Measurements from ENCODE around the gene NAA50.
A peak's percentile ranks its signal among the peaks of the same experiment; 100 is the strongest.

NAA50 gene

DNA sequence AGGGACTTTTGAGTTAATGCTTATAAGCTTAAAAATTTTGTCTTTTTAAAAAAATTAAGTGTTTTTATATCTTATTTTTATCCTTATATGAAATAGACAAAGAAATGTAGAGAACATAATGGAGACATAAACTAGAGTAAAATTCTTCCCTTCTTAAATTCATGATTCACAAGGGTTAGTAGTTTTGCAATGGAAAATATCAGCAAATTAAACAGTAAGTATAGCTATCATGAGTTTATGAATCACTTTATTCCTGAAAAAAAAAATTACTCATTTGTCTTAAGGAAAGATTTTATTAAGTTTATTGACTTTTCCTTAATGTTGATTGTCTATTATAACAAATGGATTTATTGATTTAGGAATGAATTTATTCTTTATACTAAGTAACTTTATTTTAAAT is 5.1 kb upstream of the NAA50 start:
- Mint-ChIP-seq H3K4me1 (peaks cover 36% of the 10 kb centered on the region), H3K36me3 (peaks cover 13% of the 10 kb centered on the region), H3K27ac (no peak overlapping the region), H3K9me3 (no peaks in the 10 kb centered on the region), H3K4me3 (no peak overlapping the region)
- no peak for ATAC-seq
- no peak for DNase-seq (ENCODE audit: low spot score in 2 of 2)

GRCh38 chr3:113747283-113748046 is 1.4 kb upstream of the NAA50 start:
- DNase-seq (ENCODE audit: low spot score in 2 of 2) (peak; percentile 9 to 65), ATAC-seq (peak; percentile 29)
- peaks cover 50% of the 10 kb centered on the region for H3K36me3 Mint-ChIP-seq
- H3K9me3 Mint-ChIP-seq: no peaks in the 10 kb centered on the region
- H3K4me1 Mint-ChIP-seq: peaks cover 56% of the 10 kb centered on the region
- peak overlapping the region; percentile 100 for H3K27ac Mint-ChIP-seq
- peak overlapping the region; percentile 98 for H3K4me3 Mint-ChIP-seq

DNA sequence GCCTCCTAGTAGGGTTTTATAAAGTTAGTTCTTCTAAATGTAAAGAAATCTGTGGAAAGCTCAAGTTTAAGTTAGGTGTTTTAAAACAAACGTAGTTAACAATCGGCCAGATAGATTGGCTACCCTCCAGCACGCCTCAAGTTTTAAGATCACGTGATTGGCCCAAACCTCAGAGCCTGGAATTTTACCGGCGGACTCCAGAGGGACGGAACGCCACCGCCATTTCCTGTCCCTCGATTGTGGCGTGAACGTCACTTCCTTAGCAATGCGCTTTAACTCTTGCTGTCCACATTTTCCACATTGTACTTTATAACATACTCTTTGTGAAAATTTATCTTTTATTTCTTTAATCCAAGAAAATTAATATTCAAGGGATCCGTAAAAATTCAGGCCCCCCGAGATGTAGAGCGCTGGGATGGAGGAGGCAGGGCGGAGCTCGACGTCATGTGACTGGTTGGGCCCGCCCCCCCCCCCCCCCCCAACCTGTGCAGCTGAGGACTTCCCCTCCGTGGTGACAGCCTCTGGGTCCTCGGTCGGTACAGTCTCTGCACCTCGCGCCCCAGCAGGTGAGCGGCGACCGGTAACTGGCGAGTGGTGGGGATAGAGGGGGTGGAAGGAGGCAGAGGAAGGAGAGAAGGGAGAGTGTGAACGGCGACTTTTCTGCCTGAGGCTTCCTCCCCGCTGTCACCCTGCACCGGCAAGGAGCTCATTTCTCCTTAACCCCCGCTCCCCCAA is 666 bp upstream of the NAA50 start, which contains the start of gene ATP6V1A:
ATP6V1A (plus strand) TSS at position 488 of the 735 bp plus-strand sequence. CDS start 31,719 bp downstream, outside the sequence.
- Mint-ChIP-seq H3K4me3 (peak within 1 kb of the TSS; percentile 98), H3K36me3 (peaks cover 54% of the 10 kb centered on the region), H3K9me3 (no peaks in the 10 kb centered on the region)

DNA sequence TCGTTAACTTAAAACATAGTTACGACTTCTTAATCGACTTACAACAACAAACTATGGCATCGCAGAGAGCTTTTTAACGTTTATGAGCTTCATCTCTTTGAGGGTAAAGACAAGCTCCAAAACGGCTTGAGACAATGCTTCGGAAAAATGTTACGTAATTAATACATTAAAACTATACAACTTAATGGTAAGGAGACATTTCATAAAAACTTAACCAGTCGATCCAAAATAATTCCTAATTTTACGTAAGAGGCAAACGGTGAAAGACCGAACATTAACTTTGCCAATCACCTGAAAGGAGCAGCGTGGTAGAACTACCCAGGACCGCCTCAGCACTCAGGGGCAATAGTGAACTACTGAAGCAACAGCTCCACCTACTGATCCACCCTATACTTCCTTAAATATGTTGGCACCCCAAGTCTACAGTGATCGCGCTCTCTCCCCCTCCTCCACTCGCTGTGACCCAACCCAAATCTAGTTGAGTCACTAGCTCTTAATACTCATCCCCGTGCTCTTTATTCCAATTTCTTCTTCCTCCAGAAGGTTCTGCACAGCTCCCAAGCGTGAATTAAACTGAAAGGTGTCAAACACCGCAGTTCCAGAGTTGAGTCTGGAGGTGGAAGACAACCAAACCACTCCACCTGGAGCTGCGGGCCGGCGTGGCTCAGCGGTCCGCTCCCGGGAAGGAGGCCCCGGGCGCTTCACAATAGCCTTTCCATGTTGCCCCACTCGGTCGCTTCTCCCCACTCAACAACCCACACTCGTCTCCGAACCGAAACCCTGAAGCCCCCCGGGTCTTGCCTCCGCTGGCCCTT is 901 bp downstream of the NAA50 start:
- DNase-seq (ENCODE audit: low spot score in 2 of 2) (peak; percentile 53 to 88), ATAC-seq (peak; percentile 79)
- H3K9me3 Mint-ChIP-seq: no peaks in the 10 kb centered on the region
- H3K27ac Mint-ChIP-seq: peak overlapping the region; percentile 100
- H3K4me3 Mint-ChIP-seq: peak overlapping the region; percentile 98
- peaks cover 76% of the 10 kb centered on the region for H3K4me1 Mint-ChIP-seq
- H3K36me3 Mint-ChIP-seq: peaks cover 69% of the 10 kb centered on the region

More for the DNA sequence above, 666 bp upstream of the NAA50 start, which contains the start of gene ATP6V1A:
- H3K4me1 Mint-ChIP-seq: peaks cover 62% of the 10 kb centered on the region
- peak within 1 kb of the TSS; percentile 100 for H3K27ac Mint-ChIP-seq
- peak; percentile 60 for ATAC-seq
- peak; percentile 60 to 89 for DNase-seq (ENCODE audit: low spot score in 2 of 2)

DNA sequence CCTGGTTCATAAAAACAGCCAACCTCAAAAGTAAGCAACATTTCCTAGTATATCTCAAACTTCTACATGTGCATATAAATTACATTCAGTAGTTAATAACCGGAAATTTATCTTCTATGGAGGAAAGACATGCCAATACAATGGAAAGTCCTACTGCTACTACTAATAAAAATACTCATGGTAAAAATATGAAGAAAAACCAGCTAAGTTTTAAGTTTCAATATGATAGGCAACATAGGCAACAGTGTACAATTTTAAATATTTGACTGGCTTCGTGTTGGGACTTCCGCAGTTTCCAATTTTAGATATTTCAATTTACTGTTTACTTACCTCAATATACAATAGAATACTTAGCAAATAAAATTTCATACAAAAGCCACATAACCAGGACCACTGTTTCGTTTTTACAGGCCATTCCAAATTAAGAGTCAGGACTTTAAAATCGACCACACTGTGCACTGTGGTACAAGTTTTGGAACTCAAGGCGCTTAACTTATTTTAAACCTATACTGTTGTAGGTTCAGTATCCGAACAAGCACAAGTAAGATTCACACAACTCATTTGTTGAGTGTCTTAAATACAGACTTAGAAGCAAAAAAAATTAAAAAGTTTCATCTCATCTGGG is 2.9 kb downstream of the NAA50 start:
- no peaks in the 10 kb centered on the region for H3K9me3 Mint-ChIP-seq
- H3K4me3 Mint-ChIP-seq: peak overlapping the region; percentile 98
- peaks cover 59% of the 10 kb centered on the region for H3K4me1 Mint-ChIP-seq
- peaks cover 74% of the 10 kb centered on the region for H3K36me3 Mint-ChIP-seq
- H3K27ac Mint-ChIP-seq: peak overlapping the region; percentile 100
- no peak for DNase-seq (ENCODE audit: low spot score in 2 of 2)
- no peak for ATAC-seq

GRCh38 chr3:113741620-113742019 is 4.4 kb downstream of the NAA50 start:
- peak overlapping the region; percentile 98 for H3K4me3 Mint-ChIP-seq
- no peak for DNase-seq (ENCODE audit: low spot score in 2 of 2)
- no peaks in the 10 kb centered on the region for H3K9me3 Mint-ChIP-seq
- peaks cover 56% of the 10 kb centered on the region for H3K4me1 Mint-ChIP-seq
- peak overlapping the region; percentile 100 for H3K27ac Mint-ChIP-seq
- H3K36me3 Mint-ChIP-seq: peaks cover 66% of the 10 kb centered on the region
- ATAC-seq: no peak

DNA sequence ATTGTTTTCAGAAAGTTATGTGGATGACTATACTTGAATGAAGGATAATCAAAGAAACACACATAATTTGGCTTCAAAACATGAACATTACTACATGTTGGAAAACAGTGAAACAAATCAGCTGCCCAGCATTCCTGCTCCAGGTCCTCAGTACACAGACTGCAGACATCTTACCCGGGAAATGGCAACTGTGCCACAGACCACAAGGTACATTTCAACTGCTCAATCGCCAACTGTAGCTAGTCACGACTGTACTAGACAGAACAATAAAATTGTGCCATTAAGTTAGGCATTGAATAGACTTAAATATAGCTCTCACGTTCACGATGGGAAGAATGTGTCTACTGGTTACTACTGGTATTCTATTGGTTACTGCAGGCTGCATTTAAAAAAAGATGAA is 5.0 kb downstream of the NAA50 start:
- ATAC-seq (no peak), DNase-seq (ENCODE audit: low spot score in 2 of 2) (no peak)
- H3K36me3 Mint-ChIP-seq: peaks cover 60% of the 10 kb centered on the region
- H3K9me3 Mint-ChIP-seq: no peaks in the 10 kb centered on the region
- H3K4me3 Mint-ChIP-seq: peak overlapping the region; percentile 98
- peaks cover 55% of the 10 kb centered on the region for H3K4me1 Mint-ChIP-seq
- H3K27ac Mint-ChIP-seq: peak overlapping the region; percentile 100

- H3K4me3 Mint-ChIP-seq: no peak overlapping the region
- peaks cover 42% of the 10 kb centered on the region for H3K4me1 Mint-ChIP-seq
- peak overlapping the region; percentile 30 for H3K27ac Mint-ChIP-seq
- H3K9me3 Mint-ChIP-seq: no peaks in the 10 kb centered on the region
- ATAC-seq (peak; percentile 80), DNase-seq (ENCODE audit: low spot score in 2 of 2) (no peak)
- peaks cover 40% of the 10 kb centered on the region for H3K36me3 Mint-ChIP-seq
Observed at GRCh38 chr3:113736548-113737089, 9.4 kb downstream of the NAA50 start.

DNA sequence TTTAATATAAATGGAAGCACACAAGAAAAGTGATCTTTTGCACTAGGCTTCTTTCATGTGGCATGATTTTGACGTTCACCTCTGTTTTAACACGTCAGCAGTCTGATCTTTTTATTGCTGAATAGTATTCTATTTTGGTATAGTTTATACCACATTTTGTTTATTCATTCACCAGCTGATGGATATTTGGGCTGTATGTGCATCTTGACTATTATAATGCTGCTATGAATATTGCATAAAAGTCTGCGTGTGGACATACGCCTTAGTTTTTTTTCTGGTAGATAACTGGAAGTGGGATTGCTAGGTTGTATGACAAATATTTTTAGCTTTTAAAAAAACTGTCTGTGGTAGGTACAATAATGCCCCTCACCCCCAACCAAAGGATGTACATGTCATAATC is 14.4 kb downstream of the NAA50 start:
- Mint-ChIP-seq H3K36me3 (peaks cover 59% of the 10 kb centered on the region), H3K4me1 (peaks cover 26% of the 10 kb centered on the region), H3K9me3 (no peaks in the 10 kb centered on the region), H3K27ac (peak overlapping the region; percentile 39), H3K4me3 (no peak overlapping the region)
- no peak for DNase-seq (ENCODE audit: low spot score in 2 of 2)
- no peak for ATAC-seq

GRCh38 chr3:113730550-113730949 is 15.5 kb downstream of the NAA50 start:
- Mint-ChIP-seq H3K4me1 (peaks cover 22% of the 10 kb centered on the region), H3K4me3 (no peak overlapping the region), H3K36me3 (peaks cover 70% of the 10 kb centered on the region), H3K9me3 (no peaks in the 10 kb centered on the region), H3K27ac (no peak overlapping the region)
- DNase-seq (ENCODE audit: low spot score in 2 of 2) (no peak), ATAC-seq (no peak)

- H3K9me3 Mint-ChIP-seq: no peaks in the 10 kb centered on the region
- no peak overlapping the region for H3K4me3 Mint-ChIP-seq
- no peak overlapping the region for H3K27ac Mint-ChIP-seq
- peaks cover 29% of the 10 kb centered on the region for H3K4me1 Mint-ChIP-seq
- H3K36me3 Mint-ChIP-seq: peaks cover 81% of the 10 kb centered on the region
- ATAC-seq (no peak), DNase-seq (ENCODE audit: low spot score in 2 of 2) (no peak)
Observed at GRCh38 chr3:113728661-113729060, 17.4 kb downstream of the NAA50 start.

GRCh38 chr3:113721636-113722035 is 24.4 kb downstream of the NAA50 start:
- Mint-ChIP-seq H3K27ac (peak overlapping the region; percentile 64), H3K9me3 (no peaks in the 10 kb centered on the region)

DNA sequence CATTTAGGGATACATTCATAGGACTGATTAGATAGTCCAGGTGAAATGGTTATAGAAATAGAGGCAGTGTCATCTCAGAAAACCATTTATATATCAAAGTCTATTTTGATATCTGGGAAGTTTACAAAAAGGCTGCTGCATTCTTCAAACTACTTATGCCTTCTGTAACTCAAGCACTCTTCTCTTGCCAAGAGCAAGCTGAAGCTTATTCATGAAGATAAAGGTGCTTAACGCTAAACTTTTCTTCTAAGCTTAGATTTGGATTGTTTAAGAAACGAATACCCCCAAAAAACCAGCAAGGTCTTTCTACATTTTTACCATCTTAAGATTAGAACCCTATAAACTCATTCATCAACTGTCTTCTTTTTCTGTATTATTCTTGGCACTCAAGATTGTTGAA is 26.3 kb downstream of the NAA50 start:
- Mint-ChIP-seq H3K36me3 (peaks cover 68% of the 10 kb centered on the region), H3K9me3 (no peaks in the 10 kb centered on the region), H3K4me3 (no peak overlapping the region), H3K4me1 (peaks cover 13% of the 10 kb centered on the region), H3K27ac (no peak overlapping the region)
- ATAC-seq (no peak), DNase-seq (ENCODE audit: low spot score in 2 of 2) (no peak)

More at GRCh38 chr3:113721636-113722035, 24.4 kb downstream of the NAA50 start:
- DNase-seq (ENCODE audit: low spot score in 2 of 2) (no peak), ATAC-seq (no peak)
- Mint-ChIP-seq H3K36me3 (peaks cover 83% of the 10 kb centered on the region), H3K4me3 (no peak overlapping the region), H3K4me1 (peaks cover 16% of the 10 kb centered on the region)

DNA sequence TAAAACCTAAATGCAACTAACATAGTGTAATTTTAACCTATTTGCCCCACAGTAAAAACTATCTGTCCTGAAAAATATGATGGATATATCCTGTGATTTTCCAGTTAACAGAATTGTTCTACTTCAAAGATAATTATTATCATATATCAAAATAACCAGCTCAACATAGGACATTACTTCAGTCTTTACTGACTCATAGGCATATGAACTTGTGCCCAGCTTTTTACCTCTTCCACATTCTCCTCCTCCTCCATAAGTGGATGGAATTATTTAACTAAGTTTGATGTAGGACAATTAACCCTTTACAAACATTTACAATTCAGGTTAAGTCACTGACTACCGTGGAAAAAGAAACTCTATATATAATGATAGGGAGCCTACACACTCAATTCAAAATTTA is 26.8 kb downstream of the NAA50 start:
- peaks cover 63% of the 10 kb centered on the region for H3K36me3 Mint-ChIP-seq
- no peak overlapping the region for H3K27ac Mint-ChIP-seq
- H3K9me3 Mint-ChIP-seq: no peaks in the 10 kb centered on the region
- DNase-seq (ENCODE audit: low spot score in 2 of 2): no peak
- peaks cover 9% of the 10 kb centered on the region for H3K4me1 Mint-ChIP-seq
- H3K4me3 Mint-ChIP-seq: no peak overlapping the region
- no peak for ATAC-seq
